ENCODE results near the gene GPS2.

The GPS2 gene

GRCh38 chr17:7332111-7332510, 17.0 kb upstream of the GPS2 start:
- Histone ChIP-seq H3K27ac (ENCODE audit: low read depth, low read length, poor library complexity, severe bottlenecking) (peak overlapping the region; percentile 78), H3K79me2 (ENCODE audit: insufficient read depth, low read length) (no peaks in the 10 kb centered on the region), H3F3A (ENCODE audit: insufficient read depth, low read length) (no peaks in the 10 kb centered on the region), H3K27me3 (ENCODE audit: insufficient read depth, low read length) (no peaks in the 10 kb centered on the region), H3K9me2 (ENCODE audit: low read depth, low read length) (no peaks in the 10 kb centered on the region), H3K36me3 (ENCODE audit: insufficient read depth, low read length) (no peaks in the 10 kb centered on the region), H4K20me1 (ENCODE audit: insufficient read depth, low read length) (no peaks in the 10 kb centered on the region), H3K9me3 (ENCODE audit: low read length) (no peaks in the 10 kb centered on the region), H2AFZ (ENCODE audit: low read length) (no peak overlapping the region), H3K4me2 (ENCODE audit: low read length) (peak overlapping the region; percentile 41), H3K4me3 (ENCODE audit: low read depth, low read length, poor library complexity, severe bottlenecking) (peak overlapping the region; percentile 17), H3K9ac (ENCODE audit: low read length) (peak overlapping the region; percentile 8; the same call in 1 of the 2 replicates), H3K4me1 (ENCODE audit: insufficient read depth, low read length, severe bottlenecking) (peaks cover 56% of the 10 kb centered on the region)
- TF ChIP-seq EZH2 (IDR thresholded peaks at IDR 0.05; ENCODE audit: borderline replicate concordance, low read length), result no peak
- TF ChIP-seq, protein P1, sequence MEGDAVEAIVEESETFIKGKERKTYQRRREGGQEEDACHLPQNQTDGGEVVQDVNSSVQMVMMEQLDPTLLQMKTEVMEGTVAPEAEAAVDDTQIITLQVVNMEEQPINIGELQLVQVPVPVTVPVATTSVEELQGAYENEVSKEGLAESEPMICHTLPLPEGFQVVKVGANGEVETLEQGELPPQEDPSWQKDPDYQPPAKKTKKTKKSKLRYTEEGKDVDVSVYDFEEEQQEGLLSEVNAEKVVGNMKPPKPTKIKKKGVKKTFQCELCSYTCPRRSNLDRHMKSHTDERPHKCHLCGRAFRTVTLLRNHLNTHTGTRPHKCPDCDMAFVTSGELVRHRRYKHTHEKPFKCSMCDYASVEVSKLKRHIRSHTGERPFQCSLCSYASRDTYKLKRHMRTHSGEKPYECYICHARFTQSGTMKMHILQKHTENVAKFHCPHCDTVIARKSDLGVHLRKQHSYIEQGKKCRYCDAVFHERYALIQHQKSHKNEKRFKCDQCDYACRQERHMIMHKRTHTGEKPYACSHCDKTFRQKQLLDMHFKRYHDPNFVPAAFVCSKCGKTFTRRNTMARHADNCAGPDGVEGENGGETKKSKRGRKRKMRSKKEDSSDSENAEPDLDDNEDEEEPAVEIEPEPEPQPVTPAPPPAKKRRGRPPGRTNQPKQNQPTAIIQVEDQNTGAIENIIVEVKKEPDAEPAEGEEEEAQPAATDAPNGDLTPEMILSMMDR (IDR thresholded peaks at IDR 0.05; ENCODE audit: low read length), result no peak

DNA sequence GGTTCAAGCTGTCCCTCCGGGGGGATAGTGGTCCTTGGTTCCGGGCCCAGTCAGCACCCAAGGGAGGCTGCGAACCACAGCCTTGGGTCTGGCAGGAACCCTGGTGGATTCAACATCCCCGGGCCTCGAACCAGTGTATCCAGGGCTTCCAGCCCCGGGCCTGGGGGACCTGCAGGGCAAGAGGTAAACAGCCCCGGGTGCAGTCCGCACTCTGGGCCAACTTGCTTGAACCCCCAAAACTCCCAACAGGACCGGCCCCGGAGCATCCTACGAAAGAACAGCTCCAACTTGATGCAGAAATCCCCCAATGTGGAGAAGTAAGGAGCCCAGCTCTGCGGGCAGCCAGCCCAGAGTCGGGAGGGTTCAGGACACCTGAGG, 15.5 kb upstream of the GPS2 start:
- no peaks in the 10 kb centered on the region for H3K9me2 ChIP-seq (ENCODE audit: low read depth, low read length)
- peak overlapping the region; percentile 68 for H3K9ac ChIP-seq (ENCODE audit: low read length)
- no peak for TF ChIP-seq EZH2 (IDR thresholded peaks at IDR 0.05; ENCODE audit: borderline replicate concordance, low read length)
- TF ChIP-seq, protein P1 (IDR thresholded peaks at IDR 0.05; ENCODE audit: low read length), result no peak
- no peaks in the 10 kb centered on the region for H3K9me3 ChIP-seq (ENCODE audit: low read length)
- H3K27ac ChIP-seq (ENCODE audit: low read depth, low read length, poor library complexity, severe bottlenecking), result peak overlapping the region; percentile 81
- H3K79me2 ChIP-seq (ENCODE audit: insufficient read depth, low read length), result no peaks in the 10 kb centered on the region
- H3K36me3 ChIP-seq (ENCODE audit: insufficient read depth, low read length), result peaks cover 11% of the 10 kb centered on the region; the same call in 1 of the 2 replicates
- peaks cover 41% of the 10 kb centered on the region for H3K4me1 ChIP-seq (ENCODE audit: insufficient read depth, low read length, severe bottlenecking)
- peak overlapping the region; percentile 88 for H3K4me2 ChIP-seq (ENCODE audit: low read length)
- no peaks in the 10 kb centered on the region for H4K20me1 ChIP-seq (ENCODE audit: insufficient read depth, low read length)
- peak overlapping the region; percentile 98 for H3K4me3 ChIP-seq (ENCODE audit: low read depth, low read length, poor library complexity, severe bottlenecking)
- no peaks in the 10 kb centered on the region for H3F3A ChIP-seq (ENCODE audit: insufficient read depth, low read length)
- H3K27me3 ChIP-seq (ENCODE audit: insufficient read depth, low read length), result no peaks in the 10 kb centered on the region
- H2AFZ ChIP-seq (ENCODE audit: low read length), result no peak overlapping the region

- H3K4me3 ChIP-seq (ENCODE audit: low read depth, low read length, poor library complexity, severe bottlenecking), result peak overlapping the region; percentile 98
- TF ChIP-seq, protein P1 (IDR thresholded peaks at IDR 0.05; ENCODE audit: low read length), result no peak
- no peak for TF ChIP-seq EZH2 (IDR thresholded peaks at IDR 0.05; ENCODE audit: borderline replicate concordance, low read length)
- no peak overlapping the region for H2AFZ ChIP-seq (ENCODE audit: low read length)
- H3K9me2 ChIP-seq (ENCODE audit: low read depth, low read length), result no peaks in the 10 kb centered on the region
- H3K27me3 ChIP-seq (ENCODE audit: insufficient read depth, low read length), result no peaks in the 10 kb centered on the region
- peaks cover 36% of the 10 kb centered on the region for H3K4me1 ChIP-seq (ENCODE audit: insufficient read depth, low read length, severe bottlenecking)
- peak overlapping the region; percentile 68 for H3K9ac ChIP-seq (ENCODE audit: low read length)
- H3K9me3 ChIP-seq (ENCODE audit: low read length), result no peaks in the 10 kb centered on the region
- H3K27ac ChIP-seq (ENCODE audit: low read depth, low read length, poor library complexity, severe bottlenecking), result peak overlapping the region; percentile 81
- H3K4me2 ChIP-seq (ENCODE audit: low read length), result peak overlapping the region; percentile 88
- H3K36me3 ChIP-seq (ENCODE audit: insufficient read depth, low read length), result peaks cover 16% of the 10 kb centered on the region; the same call in 1 of the 2 replicates
- H4K20me1 ChIP-seq (ENCODE audit: insufficient read depth, low read length), result no peaks in the 10 kb centered on the region
- no peaks in the 10 kb centered on the region for H3K79me2 ChIP-seq (ENCODE audit: insufficient read depth, low read length)
- no peaks in the 10 kb centered on the region for H3F3A ChIP-seq (ENCODE audit: insufficient read depth, low read length)
Observed at GRCh38 chr17:7329997-7330637, 15.0 kb upstream of the GPS2 start.
